ENCODE measurements around the gene PBX2. TPM values are rescaled to one million over a fixed set of nuclear protein-coding genes. Genes with fewer than 3 reads are reported as not detected.

PBX2 gene
- total RNA-seq, 1 experiment from 2014 or later = 130 TPM

- POLR2A ChIA-PET = no interaction called here
- no peaks in the 10 kb centered on the region for H3K9me3 Mint-ChIP-seq
- H3K4me1 Mint-ChIP-seq = no peaks in the 10 kb centered on the region
- H3K27me3 Mint-ChIP-seq (ENCODE audit: low read depth) = peaks cover 3% of the 10 kb centered on the region; the same call in 1 of the 2 replicates
- TF ChIP-seq NR1H2 (CRISPR knock-in tag; IDR thresholded peaks at IDR 0.05) (no peak), PRDM15 (CRISPR knock-in tag; IDR thresholded peaks at IDR 0.05) (no peak), E2F5 (CRISPR knock-in tag; IDR thresholded peaks at IDR 0.05) (no peak), GRHL2 (CRISPR knock-in tag; IDR thresholded peaks at IDR 0.05; ENCODE audit: insufficient replicate concordance, severe bottlenecking) (no peak), ZNF423 (CRISPR knock-in tag; IDR thresholded peaks at IDR 0.05) (no peak), SMAD3 (CRISPR knock-in tag; IDR thresholded peaks at IDR 0.05; ENCODE audit: borderline replicate concordance) (no peak), CREB1 (CRISPR knock-in tag; IDR thresholded peaks at IDR 0.05) (no peak), CREM (CRISPR knock-in tag; IDR thresholded peaks at IDR 0.05) (no peak), CTCF (IDR thresholded peaks at IDR 0.05) (no peak), HMGXB4 (CRISPR knock-in tag; IDR thresholded peaks at IDR 0.05) (no peak), ZNF671 (CRISPR knock-in tag; IDR thresholded peaks at IDR 0.05) (no peak), JAZF1 (CRISPR knock-in tag; IDR thresholded peaks at IDR 0.05) (no peak), MAX (CRISPR knock-in tag; IDR thresholded peaks at IDR 0.05) (no peak), SOX15 (CRISPR knock-in tag; IDR thresholded peaks at IDR 0.05) (no peak), ZNF281 (CRISPR knock-in tag; IDR thresholded peaks at IDR 0.05) (no peak), MXD4 (CRISPR knock-in tag; IDR thresholded peaks at IDR 0.05; ENCODE audit: borderline replicate concordance) (no peak), GABPB1 (CRISPR knock-in tag; IDR thresholded peaks at IDR 0.05) (no peak), ZNF121 (CRISPR knock-in tag; IDR thresholded peaks at IDR 0.05) (no peak), PRRX2 (CRISPR knock-in tag; IDR thresholded peaks at IDR 0.05) (no peak)
- no peak overlapping the region for H3K27ac Mint-ChIP-seq
- H3K36me3 Mint-ChIP-seq = no peaks in the 10 kb centered on the region
- no peak overlapping the region for H3K4me3 Mint-ChIP-seq
- ATAC-seq = no peak
- CTCF ChIA-PET = no interaction called here
- DNase-seq (ENCODE audit: low spot score) = no peak
Measured at GRCh38 chr6:32215617-32216016, 25.6 kb upstream of the PBX2 start.
